CD14-positive monocyte (primary cell): Measurements from ENCODE around the gene SNX13. TPM values are rescaled to one million over a fixed set of nuclear protein-coding genes. Genes with fewer than 3 reads are reported as not detected.

Experiments used
- DNase-seq, 3 donors: peaks; one replicate each; pipeline ENCODE4 v3.0.0-alpha.2; 2011 to 2022
- H2AFZ ChIP-seq: 2 replicates; pipeline ENCODE4 v1.6.0; 2012; ENCODE audit warnings: mild to moderate bottlenecking, low read depth, low read length, inconsistent platforms; ENCODE audit not compliant: insufficient read depth, poor library complexity, severe bottlenecking
- H3K27ac ChIP-seq, 2 donors: 1 replicate in 1 of 2; 2 replicates in 1 of 2; pipeline ENCODE4 v1.5.1; 2012 to 2013; ENCODE audit warnings: low read length in 2 of 2, control low read depth in 1 of 2, inconsistent platforms in 1 of 2, low read depth in 1 of 2, mild to moderate bottlenecking in 1 of 2
- H3K27me3 ChIP-seq, 2 donors: one replicate each; pipeline versions ENCODE4 v1.6.0 to v1.6.1; 2011 to 2013; ENCODE audit warnings: low read length in 2 of 2; ENCODE audit not compliant: control insufficient read depth in 2 of 2, insufficient read depth in 2 of 2
- H3K36me3 ChIP-seq, 2 donors: replicated peaks in 1 of 2; 1 replicate in 1 of 2; 2 replicates in 1 of 2; pipeline versions ENCODE4 v1.5.1 to v1.6.1; 2012 to 2013; ENCODE audit warnings: low read length in 2 of 2, control low read depth in 1 of 2, inconsistent platforms in 1 of 2, mild to moderate bottlenecking in 1 of 2; ENCODE audit not compliant: insufficient read depth in 2 of 2, control insufficient read depth in 1 of 2
- H3K4me1 ChIP-seq, 2 donors: 1 replicate in 1 of 2; 2 replicates in 1 of 2; pipeline versions ENCODE4 v1.5.1 to v1.6.1; 2012 to 2013; ENCODE audit warnings: low read length in 2 of 2, control low read depth in 1 of 2, inconsistent platforms in 1 of 2, mild to moderate bottlenecking in 1 of 2, moderate library complexity in 1 of 2; ENCODE audit not compliant: insufficient read depth in 2 of 2, control insufficient read depth in 1 of 2
- H3K4me2 ChIP-seq: replicated peaks from 2 replicates; pipeline ENCODE3; 2012; ENCODE audit warnings: low read length, moderate library complexity, mild to moderate bottlenecking; ENCODE audit not compliant: poor library complexity, severe bottlenecking; ENCODE audit errors: extremely low read depth
- H3K4me3 ChIP-seq, 3 experiments: fragments of 200-600 bp in 1 of 3; sonication (generic) in 1 of 3; replicated peaks in 1 of 3; 1 replicate in 2 of 3; 2 replicates in 1 of 3; pipeline ENCODE4 v1.5.1; 2011 to 2013; ENCODE audit warnings: low read length in 3 of 3, mild to moderate bottlenecking in 3 of 3, control low read depth in 2 of 3, low read depth in 2 of 3, inconsistent platforms in 1 of 3, moderate library complexity in 1 of 3
- H3K79me2 ChIP-seq: 2 replicates; pipeline ENCODE4 v1.6.0; 2012; ENCODE audit warnings: mild to moderate bottlenecking, control low read depth, inconsistent platforms, low read length, moderate library complexity; ENCODE audit not compliant: insufficient read depth
- H3K9ac ChIP-seq: 2 replicates; pipeline ENCODE4 v1.6.0; 2017; ENCODE audit warnings: low read length, mild to moderate bottlenecking; ENCODE audit not compliant: insufficient read depth, poor library complexity, severe bottlenecking
- H3K9me3 ChIP-seq, 2 donors: replicated peaks in 1 of 2; 1 replicate in 1 of 2; 2 replicates in 1 of 2; pipeline versions ENCODE4 v1.5.1 to v1.6.1; 2012 to 2013; ENCODE audit warnings: low read length in 2 of 2, control low read depth in 1 of 2; ENCODE audit not compliant: control insufficient read depth in 1 of 2, insufficient read depth in 1 of 2
- H4K20me1 ChIP-seq: 2 replicates; pipeline ENCODE4 v1.6.0; 2012; ENCODE audit warnings: mild to moderate bottlenecking, low read length, control low read depth, moderate library complexity; ENCODE audit not compliant: insufficient read depth
- H3K27ac Mint-ChIP-seq, 7 donors: one replicate each; pipeline ENCODE4 v1.8.0; 2020; ENCODE audit warnings: mild to moderate bottlenecking in 7 of 7, mixed read lengths in 7 of 7, moderate library complexity in 6 of 7, inconsistent platforms in 2 of 7
- H3K27me3 Mint-ChIP-seq, 3 donors: one replicate each; pipeline ENCODE4 v1.8.0; 2021 to 2022; ENCODE audit warnings: low read depth in 3 of 3, mild to moderate bottlenecking in 3 of 3, mixed read lengths in 3 of 3, moderate library complexity in 3 of 3, inconsistent platforms in 1 of 3
- H3K36me3 Mint-ChIP-seq, 2 donors: one replicate each; pipeline ENCODE4 v1.8.0; 2020; ENCODE audit warnings: mixed read lengths in 2 of 2, inconsistent platforms in 1 of 2, mild to moderate bottlenecking in 1 of 2
- H3K4me1 Mint-ChIP-seq: one replicate; pipeline ENCODE4 v1.8.0; 2020; ENCODE audit warnings: mild to moderate bottlenecking, mixed read lengths
- H3K4me3 Mint-ChIP-seq, 2 donors: one replicate each; pipeline ENCODE4 v1.8.0; 2020; ENCODE audit warnings: mild to moderate bottlenecking in 2 of 2, mixed read lengths in 2 of 2, moderate library complexity in 1 of 2
- H3K9me3 Mint-ChIP-seq, 7 donors: one replicate each; pipeline ENCODE4 v1.8.0; 2020 to 2022; ENCODE audit warnings: mixed read lengths in 7 of 7, mild to moderate bottlenecking in 6 of 7, moderate library complexity in 6 of 7, inconsistent platforms in 2 of 7
- WGBS: methylation state at CpG from one replicate; pipeline ENCODE4 v1.1.5; 2013; ENCODE audit warnings: missing lambda C conversion rate; ENCODE audit not compliant: insufficient coverage; 5-methylcytosine and 5-hydroxymethylcytosine counted together
- intact Hi-C, 2 donors: fragments of 100-400 bp; cut with micrococcal nuclease; formaldehyde crosslinking; loops; one replicate each; pipeline versions ENCODE4 v1.15.0 to v1.15.1; 2023
- polyA plus RNA-seq, 3 donors: library from polyadenylated mRNA; depleted of rRNA in 1 of 3; unstranded in 2 of 3; stranded (reverse) in 1 of 3; fragments of 300-500 nt in 2 of 3; fragments of >200 nt in 1 of 3; fragmentation: Illumina TruSeq in 2 of 3; gene quantifications; 1 replicate in 2 of 3; 2 replicates in 1 of 3; pipeline ENCODE4 v1.2.3, GENCODE V29; 2012 to 2021
- TF ChIP-seq, protein P1 (sequence below): fragments of 200-600 bp; IDR thresholded peaks from one replicate; pipeline ENCODE4 v1.8.0; 2022; ENCODE audit warnings: antibody characterized with exemption, mild to moderate bottlenecking

Gene SNX13
- polyA plus RNA-seq, 3 donors, result 12.1 to 31.3 (median 17.4) TPM

DNA sequence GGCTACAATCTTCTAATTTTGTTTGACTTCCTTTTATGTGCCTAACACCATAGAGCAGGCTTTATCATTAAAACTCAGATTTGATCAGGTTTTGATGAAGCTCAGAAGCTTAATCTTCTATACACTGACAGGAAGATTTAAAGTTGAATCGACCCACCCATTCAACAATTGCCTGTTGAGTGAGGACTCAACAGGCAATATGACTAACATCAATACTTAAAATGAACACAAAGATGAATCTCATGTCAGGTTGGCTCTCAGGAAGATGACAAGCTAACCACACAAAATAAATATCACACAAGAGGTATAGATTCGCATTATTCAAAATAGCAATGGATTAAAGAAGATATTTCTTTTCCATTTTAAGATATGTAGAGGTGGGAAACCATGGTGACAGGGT, 36.7 kb upstream of the SNX13 start:
- Mint-ChIP-seq H3K27ac (no peak overlapping the region), H3K9me3 (peaks cover 0 to 6% (median 0%) of the 10 kb centered on the region in 7 donors), H3K36me3 (no peaks in the 10 kb centered on the region), H3K27me3 (peaks cover 0 to 2% (median 1%) of the 10 kb centered on the region in 3 donors), H3K4me1 (no peaks in the 10 kb centered on the region), H3K4me3 (no peak overlapping the region)
- no peaks in the 10 kb centered on the region for H4K20me1 ChIP-seq
- H3K79me2 ChIP-seq, result no peaks in the 10 kb centered on the region
- no peaks in the 10 kb centered on the region for H3K36me3 ChIP-seq
- DNase-seq, result no peak
- WGBS, result no CpG with 5 or more reads among the region's 2 CpGs
- H2AFZ ChIP-seq, result no peak overlapping the region
- H3K9me3 ChIP-seq, result no peaks in the 10 kb centered on the region
- no peaks in the 10 kb centered on the region for H3K27me3 ChIP-seq
- intact Hi-C loops, result no loop called here
- H3K4me2 ChIP-seq, result no peak overlapping the region
- no peak overlapping the region for H3K9ac ChIP-seq
- TF ChIP-seq, protein P1, sequence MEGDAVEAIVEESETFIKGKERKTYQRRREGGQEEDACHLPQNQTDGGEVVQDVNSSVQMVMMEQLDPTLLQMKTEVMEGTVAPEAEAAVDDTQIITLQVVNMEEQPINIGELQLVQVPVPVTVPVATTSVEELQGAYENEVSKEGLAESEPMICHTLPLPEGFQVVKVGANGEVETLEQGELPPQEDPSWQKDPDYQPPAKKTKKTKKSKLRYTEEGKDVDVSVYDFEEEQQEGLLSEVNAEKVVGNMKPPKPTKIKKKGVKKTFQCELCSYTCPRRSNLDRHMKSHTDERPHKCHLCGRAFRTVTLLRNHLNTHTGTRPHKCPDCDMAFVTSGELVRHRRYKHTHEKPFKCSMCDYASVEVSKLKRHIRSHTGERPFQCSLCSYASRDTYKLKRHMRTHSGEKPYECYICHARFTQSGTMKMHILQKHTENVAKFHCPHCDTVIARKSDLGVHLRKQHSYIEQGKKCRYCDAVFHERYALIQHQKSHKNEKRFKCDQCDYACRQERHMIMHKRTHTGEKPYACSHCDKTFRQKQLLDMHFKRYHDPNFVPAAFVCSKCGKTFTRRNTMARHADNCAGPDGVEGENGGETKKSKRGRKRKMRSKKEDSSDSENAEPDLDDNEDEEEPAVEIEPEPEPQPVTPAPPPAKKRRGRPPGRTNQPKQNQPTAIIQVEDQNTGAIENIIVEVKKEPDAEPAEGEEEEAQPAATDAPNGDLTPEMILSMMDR, result no peak
- H3K27ac ChIP-seq, result no peak overlapping the region
- no peak overlapping the region for H3K4me3 ChIP-seq
- no peaks in the 10 kb centered on the region for H3K4me1 ChIP-seq

DNA sequence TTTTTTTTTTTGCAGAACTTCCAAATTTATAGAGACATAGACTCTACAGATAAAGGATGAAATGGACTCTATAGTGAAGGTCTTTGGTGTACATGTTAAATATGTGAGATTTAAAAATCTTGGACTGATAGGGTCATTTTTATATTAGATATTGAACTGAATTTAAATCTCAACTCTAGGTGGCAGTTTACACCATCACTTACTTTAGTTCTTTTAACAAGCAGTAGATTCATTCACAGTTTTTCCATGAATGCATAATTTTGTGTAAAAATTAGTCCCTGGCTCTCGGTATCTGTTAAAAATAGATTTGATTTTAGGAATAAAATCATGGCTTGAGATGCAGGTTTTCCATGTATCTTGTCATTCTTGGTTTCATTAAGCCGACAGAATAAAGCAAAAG, 31.1 kb upstream of the SNX13 start:
- Histone ChIP-seq H3K36me3 (no peaks in the 10 kb centered on the region), H2AFZ (no peak overlapping the region), H3K4me2 (no peak overlapping the region), H3K4me1 (no peaks in the 10 kb centered on the region), H3K27ac (no peak overlapping the region), H3K79me2 (no peaks in the 10 kb centered on the region), H3K9ac (no peak overlapping the region), H3K9me3 (no peaks in the 10 kb centered on the region), H3K4me3 (no peak overlapping the region), H4K20me1 (no peaks in the 10 kb centered on the region), H3K27me3 (no peaks in the 10 kb centered on the region)
- no peaks in the 10 kb centered on the region for H3K9me3 Mint-ChIP-seq
- intact Hi-C loops, result no loop called here
- H3K4me1 Mint-ChIP-seq, result no peaks in the 10 kb centered on the region
- no CpG with 5 or more reads among the region's 2 CpGs for WGBS
- H3K36me3 Mint-ChIP-seq, result no peaks in the 10 kb centered on the region
- TF ChIP-seq, protein P1, result no peak
- no peak for DNase-seq
- H3K27ac Mint-ChIP-seq, result no peak overlapping the region
- no peak overlapping the region for H3K4me3 Mint-ChIP-seq
- no peaks in the 10 kb centered on the region for H3K27me3 Mint-ChIP-seq
